Lower leg skin (tissue), 4 donors: ENCODE measurements around the gene PRXL2B. TPM values are rescaled to one million over a fixed set of nuclear protein-coding genes. Genes with fewer than 3 reads are reported as not detected.

ENCODE experiments used
- DNase-seq, 2 donors: peaks; one replicate each; pipeline ENCODE4 v3.0.0-alpha.2; 2019; ENCODE audit warnings: low spot score in 2 of 2
- H3K4me3 ChIP-seq: fragments of 200-600 bp; sonication (generic); 2 replicates; pipeline ENCODE4 v1.5.1; 2017; ENCODE audit warnings: mild to moderate bottlenecking, low read depth; ENCODE audit not compliant: poor library complexity, severe bottlenecking
- POLR2A ChIP-seq, 2 donors: fragments of 450-650 bp; IDR thresholded peaks; one replicate each; pipeline ENCODE4 v1.6.1; 2016 to 2017; ENCODE audit warnings: antibody characterized with exemption in 2 of 2, mild to moderate bottlenecking in 1 of 2, moderate library complexity in 1 of 2
- whole genome bisulfite sequencing, 2 donors: methylation state at CpG; one replicate each; pipeline ENCODE4 v1.1.5; 2018; 5-methylcytosine and 5-hydroxymethylcytosine counted together
- intact Hi-C: fragments of 100-400 bp; cut with DNase I; formaldehyde crosslinking; loops from one replicate; pipeline ENCODE4 v1.15.0; 2023; ENCODE audit warnings: low total_unique reads
- total RNA-seq, 4 donors: library from RNA; depleted of rRNA; stranded (reverse); fragments of >200 nt; gene quantifications; one replicate each; pipeline ENCODE4 v1.1.0, GENCODE V29; 2016
- TF ChIP-seq, protein P1 (sequence below), 3 donors: fragments of 450-650 bp; IDR thresholded peaks; one replicate each; pipeline ENCODE4 v1.5.1; 2016; ENCODE audit warnings: antibody characterized with exemption in 3 of 3, mild to moderate bottlenecking in 3 of 3, moderate library complexity in 2 of 3

The PRXL2B gene
- total RNA-seq, 4 donors from 2014 or later: 5.6 to 16.4 (median 12.0) TPM

DNA sequence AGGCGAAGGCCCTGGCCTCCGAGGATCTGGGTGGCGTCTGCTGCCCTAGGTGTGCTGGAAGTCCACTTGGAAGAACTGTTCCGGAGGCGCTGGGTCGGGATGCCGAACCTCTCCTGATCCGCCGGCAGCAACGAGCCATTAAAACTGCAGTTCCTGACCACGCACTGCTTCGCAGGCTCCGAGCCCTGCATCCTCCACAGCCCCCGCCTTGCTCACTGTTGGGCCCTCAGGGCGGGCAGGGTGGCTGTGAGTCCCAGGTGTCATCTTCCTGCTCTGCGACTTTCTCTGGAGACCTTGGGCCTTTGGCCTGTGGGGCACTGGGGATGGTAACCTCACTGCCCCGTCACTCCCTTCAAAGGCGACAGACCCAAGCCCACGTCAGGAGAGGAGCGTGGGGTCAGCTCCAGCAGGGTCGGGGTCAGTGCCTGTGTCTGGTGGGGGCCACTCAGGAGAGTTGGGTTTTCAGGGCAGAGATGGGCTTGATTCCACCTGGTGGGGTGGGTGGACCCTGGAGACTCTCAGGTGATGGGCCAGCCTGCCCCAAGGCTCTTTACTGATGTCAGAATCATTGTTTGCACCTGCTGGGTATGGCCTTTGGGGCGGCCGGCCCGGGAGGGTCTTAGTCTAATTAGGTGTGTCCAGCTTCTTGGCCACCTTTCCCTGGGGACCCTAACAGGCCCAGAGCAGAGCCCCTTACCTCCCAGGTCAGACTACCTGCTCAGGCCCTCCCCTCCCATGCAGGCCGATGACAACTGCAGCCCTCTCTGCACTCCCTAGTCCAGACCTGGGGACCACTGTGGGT, 3.1 kb downstream of the PRXL2B start:
- H3K4me3 ChIP-seq: no peak overlapping the region
- TF ChIP-seq, protein P1, sequence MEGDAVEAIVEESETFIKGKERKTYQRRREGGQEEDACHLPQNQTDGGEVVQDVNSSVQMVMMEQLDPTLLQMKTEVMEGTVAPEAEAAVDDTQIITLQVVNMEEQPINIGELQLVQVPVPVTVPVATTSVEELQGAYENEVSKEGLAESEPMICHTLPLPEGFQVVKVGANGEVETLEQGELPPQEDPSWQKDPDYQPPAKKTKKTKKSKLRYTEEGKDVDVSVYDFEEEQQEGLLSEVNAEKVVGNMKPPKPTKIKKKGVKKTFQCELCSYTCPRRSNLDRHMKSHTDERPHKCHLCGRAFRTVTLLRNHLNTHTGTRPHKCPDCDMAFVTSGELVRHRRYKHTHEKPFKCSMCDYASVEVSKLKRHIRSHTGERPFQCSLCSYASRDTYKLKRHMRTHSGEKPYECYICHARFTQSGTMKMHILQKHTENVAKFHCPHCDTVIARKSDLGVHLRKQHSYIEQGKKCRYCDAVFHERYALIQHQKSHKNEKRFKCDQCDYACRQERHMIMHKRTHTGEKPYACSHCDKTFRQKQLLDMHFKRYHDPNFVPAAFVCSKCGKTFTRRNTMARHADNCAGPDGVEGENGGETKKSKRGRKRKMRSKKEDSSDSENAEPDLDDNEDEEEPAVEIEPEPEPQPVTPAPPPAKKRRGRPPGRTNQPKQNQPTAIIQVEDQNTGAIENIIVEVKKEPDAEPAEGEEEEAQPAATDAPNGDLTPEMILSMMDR (IDR thresholded peaks at IDR 0.05): no peak
- TF ChIP-seq POLR2A (IDR thresholded peaks at IDR 0.05): no peak
- intact Hi-C loops: no loop called here
- WGBS, 2 donors: 89 to 95% methylated on average over 21 to 22 of the region's 25 CpGs
- DNase-seq: no peak

DNA sequence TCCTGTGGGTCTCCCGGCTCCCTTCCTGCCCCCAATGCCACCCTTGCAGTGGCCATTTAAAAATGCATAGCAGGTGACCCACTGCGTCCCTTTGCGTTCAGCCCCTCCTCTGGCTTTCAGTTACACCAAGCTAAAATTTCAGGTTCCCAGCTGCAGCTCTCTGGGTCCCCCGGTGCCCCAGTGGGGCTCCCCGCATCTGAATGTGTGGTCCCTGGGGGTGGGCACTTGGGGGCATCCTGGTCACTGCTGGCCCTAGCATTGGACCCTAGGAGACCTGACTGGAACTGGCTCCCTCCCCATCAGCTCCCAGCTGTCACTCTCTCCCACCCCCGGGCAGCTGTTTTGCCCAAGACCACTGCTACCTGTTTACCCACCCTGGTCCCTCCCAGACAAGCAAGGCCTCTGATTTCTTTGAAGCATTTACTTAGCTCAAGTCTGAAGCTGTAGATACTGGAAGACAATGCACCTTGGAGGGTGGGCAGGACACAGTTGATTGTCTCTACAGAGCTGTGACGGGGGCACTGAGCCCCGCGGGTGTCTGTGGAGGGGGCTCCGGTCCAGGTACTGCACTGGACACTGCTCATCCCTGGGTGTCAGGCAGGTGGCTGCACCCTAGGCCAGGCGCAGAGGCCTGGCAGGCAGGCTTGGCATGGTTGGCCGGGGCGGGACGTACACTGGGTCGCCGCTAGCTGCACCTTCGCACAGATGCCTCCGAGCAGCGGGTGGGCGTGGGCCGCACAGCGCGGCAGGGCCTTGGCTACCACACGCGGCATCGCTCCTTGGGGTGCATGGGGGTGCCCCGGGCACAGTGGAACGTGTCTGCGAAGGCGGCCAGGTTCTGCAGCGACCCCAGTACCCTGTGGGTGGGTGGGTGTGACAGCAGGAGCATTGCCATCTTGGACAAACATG, 3.9 kb downstream of the PRXL2B start:
- no peak for TF ChIP-seq POLR2A (IDR thresholded peaks at IDR 0.05)
- TF ChIP-seq, protein P1 (IDR thresholded peaks at IDR 0.05): no peak
- WGBS, 2 donors: 78 to 89% methylated on average over 23 to 29 of the region's 31 CpGs
- intact Hi-C loops: no loop called here
- H3K4me3 ChIP-seq: no peak overlapping the region
- DNase-seq: no peak

DNA sequence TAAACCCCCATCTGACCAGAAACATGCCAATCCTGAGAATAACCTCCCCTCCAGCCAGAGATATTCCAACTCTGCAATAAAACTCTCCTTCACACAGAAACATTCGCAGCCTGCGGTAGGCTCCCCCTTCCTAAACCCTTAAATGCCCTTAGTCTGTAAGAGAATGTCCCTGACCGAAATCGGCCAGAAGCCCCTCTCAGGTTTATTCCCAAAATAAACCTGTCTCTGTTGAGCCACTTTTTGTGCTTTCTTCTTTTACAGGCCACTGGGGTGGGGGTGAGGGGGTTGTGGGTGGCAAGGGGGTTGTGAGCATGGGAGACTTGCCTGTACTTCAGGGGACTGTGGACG, 4.6 kb downstream of the PRXL2B start:
- DNase-seq: no peak
- 81 to 88% methylated on average over 5 of the region's 5 CpGs for WGBS, 2 donors
- intact Hi-C loops: no loop called here

DNA sequence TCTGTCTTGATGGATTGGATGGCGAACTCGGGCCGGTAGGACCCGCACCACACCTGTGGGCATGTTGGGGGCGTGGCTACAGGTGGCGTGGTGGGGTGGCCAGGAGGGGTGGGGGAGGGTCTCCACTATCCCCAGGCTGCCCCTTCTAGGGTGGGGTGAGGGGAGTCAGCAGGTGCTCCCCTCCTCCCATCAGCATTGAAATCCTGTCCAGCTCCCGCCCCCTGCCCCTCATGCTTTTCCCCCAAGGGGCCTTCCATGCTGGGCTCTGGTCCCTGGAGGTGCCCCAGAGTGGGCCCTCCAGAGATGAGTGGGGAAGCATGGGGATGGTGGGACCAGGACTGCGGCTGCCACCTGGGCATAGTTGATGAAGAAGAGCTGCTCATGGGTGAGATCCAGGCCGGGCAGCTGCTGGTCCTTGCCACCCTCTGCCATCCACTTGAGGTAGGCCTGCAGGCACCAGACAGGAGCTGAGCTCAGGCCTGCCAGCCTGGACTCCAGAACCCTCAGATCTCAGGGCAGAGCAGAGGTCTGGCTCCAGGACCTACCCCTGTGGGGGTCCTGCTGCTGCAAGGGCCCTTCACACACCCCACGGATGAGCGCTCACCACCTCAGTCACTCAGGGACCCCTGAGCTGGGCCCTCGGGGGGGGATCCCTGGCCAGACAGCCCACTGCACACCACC, 5.1 kb downstream of the PRXL2B start:
- no peak for DNase-seq
- whole genome bisulfite sequencing, 2 donors: 91 to 92% methylated on average over 9 to 11 of the region's 12 CpGs
- intact Hi-C loops: no loop called here
- TF ChIP-seq, protein P1 (IDR thresholded peaks at IDR 0.05): no peak
- TF ChIP-seq POLR2A (IDR thresholded peaks at IDR 0.05): no peak
- no peak overlapping the region for H3K4me3 ChIP-seq

More for the DNA sequence above, 4.6 kb downstream of the PRXL2B start:
- no peak for TF ChIP-seq POLR2A (IDR thresholded peaks at IDR 0.05)
- TF ChIP-seq, protein P1 (IDR thresholded peaks at IDR 0.05): no peak
- H3K4me3 ChIP-seq: no peak overlapping the region

DNA sequence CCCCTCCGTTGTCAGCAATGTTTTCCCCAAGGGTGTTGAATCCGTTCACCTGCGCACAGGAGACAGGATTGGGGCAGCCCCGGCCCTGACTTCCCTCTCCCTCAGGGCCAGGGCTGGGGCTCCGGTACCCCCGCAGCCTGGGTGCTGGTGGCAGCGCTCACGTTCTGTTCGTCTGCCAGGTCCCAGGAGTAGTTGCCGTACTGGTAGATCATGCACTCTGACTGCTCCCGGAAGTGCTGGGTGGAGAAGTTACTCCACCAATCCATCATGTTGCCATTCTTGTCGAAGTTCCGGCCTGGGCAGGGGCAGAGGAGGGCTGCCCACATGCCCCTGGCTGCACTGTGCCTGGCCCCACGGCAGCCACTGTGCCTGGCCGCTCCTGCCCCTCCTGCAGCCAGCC, 6.1 kb downstream of the PRXL2B start:
- H3K4me3 ChIP-seq: no peak overlapping the region
- intact Hi-C loops: no loop called here
- 42 to 47% methylated on average over 10 to 12 of the region's 15 CpGs for WGBS, 2 donors
- TF ChIP-seq, protein P1 (IDR thresholded peaks at IDR 0.05): no peak
- TF ChIP-seq POLR2A (IDR thresholded peaks at IDR 0.05): no peak
- DNase-seq: no peak
